Amniotic epithelial cell (primary cell): Measurements from ENCODE around the gene PCDHB1.
"Not testable (repeated sequence)": the region's sequence is repeated elsewhere in the genome, so short reads cannot be mapped to it uniquely, and the experiment has no call there.

Experiments used
- DNase-seq: peaks from one replicate; pipeline ENCODE4 v3.0.0-alpha.2; 2010; ENCODE audit warnings: low read depth

The PCDHB1 gene

GRCh38 chr5:141077826-141078225 lies 26.7 kb downstream of the PCDHB1 start:
- no peak for DNase-seq

- DNase-seq = no peak
These were observed 31.1 kb downstream of the PCDHB1 start for GRCh38 chr5:141082228-141082627.

- peak; percentile 1 for DNase-seq
These were observed 33.4 kb downstream of the PCDHB1 start for GRCh38 chr5:141084487-141084989.

- peak; percentile 3 for DNase-seq
These were observed 43.5 kb downstream of the PCDHB1 start, which contains the start of gene PCDHB2 for GRCh38 chr5:141094481-141095262. Gene PCDHB2, plus strand, starts transcription at chr5:141094615. Its CDS starts 176 bp downstream, at chr5:141094791.

GRCh38 chr5:141095263-141095641 lies 44.1 kb downstream of the PCDHB1 start:
- no peak for DNase-seq

- DNase-seq = not testable (repeated sequence)
These were observed 45.0 kb downstream of the PCDHB1 start for GRCh38 chr5:141096181-141096580.

GRCh38 chr5:141096586-141096985 lies 45.4 kb downstream of the PCDHB1 start:
- DNase-seq = not testable (repeated sequence)

GRCh38 chr5:141100243-141100805 lies 49.1 kb downstream of the PCDHB1 start, which contains the start of gene PCDHB3:
Gene PCDHB3, plus strand, starts transcription at chr5:141100473. Its CDS starts 177 bp downstream, at chr5:141100650.
- DNase-seq = peak; percentile 24

- DNase-seq = no peak
These were observed 49.9 kb downstream of the PCDHB1 start for GRCh38 chr5:141101059-141101458.

GRCh38 chr5:141102070-141102469 lies 50.9 kb downstream of the PCDHB1 start:
- not testable (repeated sequence) for DNase-seq

GRCh38 chr5:141102471-141102870 lies 51.3 kb downstream of the PCDHB1 start:
- DNase-seq = not testable (repeated sequence)

GRCh38 chr5:141105350-141105749 lies 54.2 kb downstream of the PCDHB1 start:
- no peak for DNase-seq
